SK-N-SH treated with all-trans-retinoic acid at 6 μM for 48 hours (cell line): ENCODE measurements around the gene SPRED3.
A peak's percentile ranks its signal among the peaks of the same experiment; 100 is the strongest.
"Not testable (repeated sequence)": the region's sequence is repeated elsewhere in the genome, so short reads cannot be mapped to it uniquely, and the experiment has no call there.

Experiments
- ATAC-seq: fragments of 200-7000 bp; cut with Tn5 transposase; 3 replicates; pipeline ENCODE4 v1.9.1; 2020; ENCODE audit warnings: mild to moderate bottlenecking, moderate library complexity
- ARNTL ChIP-seq: fragments of 450-650 bp; formaldehyde crosslinking; IDR thresholded peaks from 2 replicates; pipeline ENCODE4 v1.5.0; 2020; ENCODE audit warnings: low read depth, mild to moderate bottlenecking, moderate library complexity, borderline replicate concordance
- BACH2 ChIP-seq: fragments of 250-450 bp; sonication (Bioruptor Pico); IDR thresholded peaks from 2 replicates; pipeline ENCODE4 v1.9.0; 2021; ENCODE audit warnings: mild to moderate bottlenecking, borderline replicate concordance
- CSDC2 ChIP-seq: fragments of 250-450 bp; sonication (Bioruptor Pico); IDR thresholded peaks from 2 replicates; pipeline ENCODE4 v1.5.0; 2020; ENCODE audit warnings: mild to moderate bottlenecking, moderate library complexity
- CSRNP3 ChIP-seq: fragments of 250-450 bp; sonication (Bioruptor Pico); IDR thresholded peaks from 2 replicates; pipeline ENCODE4 v1.5.1; 2021; ENCODE audit warnings: mild to moderate bottlenecking, moderate library complexity
- ESRRG ChIP-seq: fragments of 250-450 bp; sonication (Bioruptor Pico); IDR thresholded peaks from 2 replicates; pipeline ENCODE4 v1.6.1; 2021; ENCODE audit warnings: mild to moderate bottlenecking
- GLIS3 ChIP-seq: fragments of 250-450 bp; sonication (Bioruptor Pico); IDR thresholded peaks from 2 replicates; pipeline ENCODE4 v1.5.0; 2020; ENCODE audit warnings: mild to moderate bottlenecking, moderate library complexity
- ISL1 ChIP-seq: fragments of 250-450 bp; sonication (Bioruptor Pico); IDR thresholded peaks from 2 replicates; pipeline ENCODE4 v2.1.2; 2022; ENCODE audit warnings: mild to moderate bottlenecking, moderate library complexity
- PATZ1 ChIP-seq: fragments of 250-450 bp; sonication (Bioruptor Pico); IDR thresholded peaks from 2 replicates; pipeline ENCODE4 v1.8.0; 2020; ENCODE audit warnings: mild to moderate bottlenecking, moderate library complexity, borderline replicate concordance
- POU6F1 ChIP-seq: fragments of 250-450 bp; sonication (Bioruptor Pico); IDR thresholded peaks from 2 replicates; pipeline ENCODE4 v1.8.0; 2021; ENCODE audit warnings: low read depth, mild to moderate bottlenecking, moderate library complexity, borderline replicate concordance
- PPARA ChIP-seq: fragments of 250-450 bp; sonication (Bioruptor Pico); IDR thresholded peaks from 2 replicates; pipeline ENCODE4 v1.5.0; 2020; ENCODE audit warnings: mild to moderate bottlenecking, borderline replicate concordance
- RARB ChIP-seq: fragments of 250-450 bp; sonication (Bioruptor Pico); IDR thresholded peaks from 2 replicates; pipeline ENCODE4 v1.8.0; 2021; ENCODE audit warnings: mild to moderate bottlenecking, moderate library complexity
- SNAI2 ChIP-seq: fragments of 250-450 bp; sonication (Bioruptor Pico); IDR thresholded peaks from 2 replicates; pipeline ENCODE4 v1.5.0; 2020; ENCODE audit warnings: mild to moderate bottlenecking, moderate library complexity
- TCF4 ChIP-seq: fragments of 250-450 bp; sonication (Bioruptor Pico); IDR thresholded peaks from 2 replicates; pipeline ENCODE4 v1.8.0; 2021; ENCODE audit warnings: mild to moderate bottlenecking, moderate library complexity, borderline replicate concordance
- TOX ChIP-seq: fragments of 250-450 bp; sonication (Bioruptor Pico); IDR thresholded peaks from 2 replicates; pipeline ENCODE4 v1.8.0; 2021; ENCODE audit warnings: mild to moderate bottlenecking, moderate library complexity, borderline replicate concordance
- ZFP3 ChIP-seq: fragments of 250-450 bp; sonication (Bioruptor Pico); IDR thresholded peaks from 2 replicates; pipeline ENCODE4 v1.5.0; 2020; ENCODE audit warnings: mild to moderate bottlenecking, moderate library complexity
- ZNF70 ChIP-seq: fragments of 450-650 bp; formaldehyde crosslinking; IDR thresholded peaks from 2 replicates; pipeline ENCODE4 v1.5.0; 2020; ENCODE audit warnings: mild to moderate bottlenecking, moderate library complexity
- ZNF8 ChIP-seq: fragments of 450-650 bp; formaldehyde crosslinking; IDR thresholded peaks from 2 replicates; pipeline ENCODE4 v1.5.0; 2020; ENCODE audit warnings: mild to moderate bottlenecking, moderate library complexity
- TF ChIP-seq, protein P1 (sequence below): fragments of 250-450 bp; sonication (Bioruptor Pico); IDR thresholded peaks from 2 replicates; pipeline ENCODE4 v1.5.0; 2020; ENCODE audit warnings: mild to moderate bottlenecking, moderate library complexity

The SPRED3 gene

DNA sequence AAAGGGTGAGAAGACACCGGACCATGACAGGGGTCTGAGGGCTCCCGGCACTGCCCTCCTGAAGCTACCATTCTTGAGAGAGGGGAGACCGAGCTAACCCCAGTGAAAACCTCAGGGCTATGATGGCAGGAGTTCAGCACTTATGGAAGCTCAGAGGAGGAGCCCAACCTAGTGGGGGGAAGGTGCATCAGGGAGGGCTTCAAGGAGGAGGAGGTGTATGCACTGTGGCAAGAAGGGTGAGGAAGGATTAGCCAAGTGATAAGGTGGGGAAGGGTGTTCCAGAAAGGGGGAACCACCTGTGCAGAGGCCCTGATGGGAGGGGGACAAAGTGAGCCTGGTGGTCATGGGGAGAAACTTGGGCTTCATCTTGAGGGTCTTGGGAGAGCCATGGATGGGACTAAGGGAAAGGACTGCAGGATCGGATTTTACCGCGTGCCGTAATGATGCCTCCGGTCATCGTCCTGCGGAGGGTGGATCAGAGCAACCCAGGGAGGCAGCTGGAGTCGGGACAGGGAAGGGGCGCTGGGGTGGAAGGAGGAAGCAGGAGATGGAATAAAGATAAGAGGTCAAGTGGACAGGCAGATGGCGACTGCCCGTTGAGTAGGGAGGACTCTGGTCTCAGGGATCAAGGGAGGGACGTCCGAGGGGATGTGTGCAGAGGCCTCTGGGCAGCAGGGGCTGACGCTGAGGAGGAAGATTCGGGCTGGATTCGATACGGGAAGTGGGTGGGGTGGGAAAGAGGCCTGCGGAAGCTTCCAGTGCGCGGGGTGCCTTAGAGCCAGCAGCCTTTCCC lies 27.5 kb upstream of the SPRED3 start:
- ATAC-seq = peak; percentile 20
- TF ChIP-seq GLIS3 (no peak), PATZ1 (CRISPR knock-in tag) (no peak), TOX (no peak), SNAI2 (CRISPR knock-in tag) (no peak), ESRRG (CRISPR knock-in tag) (no peak), CSDC2 (CRISPR knock-in tag) (no peak), ZNF8 (CRISPR knock-in tag) (no peak), PPARA (CRISPR knock-in tag) (no peak)
- TF ChIP-seq, all 23 proteins: peak for 0

GRCh38 chr19:38361633-38362075 lies 26.8 kb upstream of the SPRED3 start:
- no peak for TF ChIP-seq TOX
- no peak for TF ChIP-seq ARNTL (CRISPR knock-in tag)
- no peak for TF ChIP-seq PATZ1 (CRISPR knock-in tag)
- no peak for TF ChIP-seq CSDC2 (CRISPR knock-in tag)
- no peak for TF ChIP-seq TCF4 (CRISPR knock-in tag)
- no peak for TF ChIP-seq PPARA (CRISPR knock-in tag)
- no peak for TF ChIP-seq POU6F1 (CRISPR knock-in tag)
- TF ChIP-seq BACH2 = no peak
- TF ChIP-seq, all 23 proteins: peak for 0
- peak; percentile 93 for ATAC-seq

DNA sequence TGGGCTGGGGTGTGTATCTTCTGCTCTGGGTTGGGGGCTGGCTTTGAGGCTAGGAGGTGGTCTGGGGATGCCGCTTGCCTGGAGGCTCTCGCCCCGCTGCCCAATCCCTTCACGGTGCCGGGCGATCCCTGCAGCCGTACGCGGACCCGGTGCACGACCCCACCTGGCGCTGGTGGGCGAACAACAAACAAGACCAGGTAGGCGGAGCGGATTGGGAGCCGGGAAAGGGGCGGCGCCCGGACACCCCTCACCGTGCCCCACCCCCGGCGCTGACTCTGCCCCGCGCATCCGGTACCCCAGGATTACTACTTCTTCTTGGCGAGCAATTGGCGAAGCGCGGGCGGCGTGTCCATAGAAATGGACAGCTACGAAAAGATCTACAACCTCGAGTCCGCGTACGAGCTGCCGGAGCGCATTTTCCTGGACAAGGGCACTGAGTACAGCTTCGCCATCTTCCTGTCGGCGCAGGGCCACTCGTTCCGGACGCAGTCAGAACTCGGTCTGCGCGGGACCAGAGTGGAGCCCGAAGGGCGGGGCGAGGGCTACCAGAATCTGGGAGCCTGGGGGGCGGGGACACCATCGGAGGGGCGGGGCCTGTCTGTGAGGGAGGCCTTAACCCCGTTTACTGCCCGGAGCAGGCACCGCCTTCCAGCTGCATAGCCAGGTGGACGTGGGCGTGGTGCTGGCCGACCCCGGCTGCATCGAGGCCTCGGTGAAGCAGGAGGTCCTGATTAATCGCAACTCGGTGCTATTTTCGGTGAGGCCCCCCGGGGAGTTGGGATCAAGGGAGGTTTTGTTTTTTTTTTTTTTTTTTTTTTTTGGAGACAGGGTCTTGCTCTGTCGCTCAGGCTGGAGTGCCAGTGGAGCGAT lies 26.2 kb upstream of the SPRED3 start:
- ATAC-seq = peak; percentile 71
- TF ChIP-seq ZNF70 (CRISPR knock-in tag) (peak; percentile 36; the same call in 1 of the 2 replicates), PPARA (CRISPR knock-in tag) (no peak), ESRRG (CRISPR knock-in tag) (0 out of 2 replicates have a peak, but pooled peaks have one; percentile 31)

DNA sequence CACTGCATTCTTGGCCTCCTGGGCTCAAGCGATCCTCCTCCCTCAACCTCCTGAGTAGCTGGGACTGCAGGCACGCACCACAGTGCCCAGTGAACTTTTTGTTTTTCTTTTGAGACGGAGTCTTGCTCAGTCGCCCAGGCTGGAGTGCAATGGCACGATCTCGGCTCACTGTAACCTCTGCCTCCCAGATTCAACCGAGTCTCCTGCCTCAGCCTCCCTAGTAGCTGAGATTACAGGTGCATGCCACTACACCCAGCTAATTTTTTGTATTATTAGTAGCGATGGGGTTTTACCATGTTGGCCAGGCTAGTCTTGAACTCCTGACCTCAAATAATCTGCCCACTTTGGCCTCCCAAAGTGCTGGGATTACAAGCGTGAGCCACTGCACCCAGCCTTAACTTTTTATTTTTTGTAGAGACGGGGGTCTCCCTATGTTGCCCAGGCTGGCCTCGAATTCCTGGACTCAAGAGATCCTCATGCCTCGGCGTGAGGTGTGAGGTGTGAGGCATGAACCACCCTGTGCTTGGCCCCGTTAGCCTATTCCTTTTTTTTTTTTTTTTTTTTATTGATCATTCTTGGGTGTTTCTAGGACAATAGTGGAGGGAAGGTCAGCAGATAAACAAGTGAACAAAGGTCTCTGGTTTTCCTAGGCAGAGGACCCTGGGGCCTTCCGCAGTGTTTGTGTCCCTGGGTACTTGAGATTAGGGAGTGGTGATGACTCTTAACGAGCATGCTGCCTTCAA lies 25.4 kb upstream of the SPRED3 start:
- not testable (repeated sequence) for ATAC-seq

- no peak for ATAC-seq
- TF ChIP-seq, protein P1, sequence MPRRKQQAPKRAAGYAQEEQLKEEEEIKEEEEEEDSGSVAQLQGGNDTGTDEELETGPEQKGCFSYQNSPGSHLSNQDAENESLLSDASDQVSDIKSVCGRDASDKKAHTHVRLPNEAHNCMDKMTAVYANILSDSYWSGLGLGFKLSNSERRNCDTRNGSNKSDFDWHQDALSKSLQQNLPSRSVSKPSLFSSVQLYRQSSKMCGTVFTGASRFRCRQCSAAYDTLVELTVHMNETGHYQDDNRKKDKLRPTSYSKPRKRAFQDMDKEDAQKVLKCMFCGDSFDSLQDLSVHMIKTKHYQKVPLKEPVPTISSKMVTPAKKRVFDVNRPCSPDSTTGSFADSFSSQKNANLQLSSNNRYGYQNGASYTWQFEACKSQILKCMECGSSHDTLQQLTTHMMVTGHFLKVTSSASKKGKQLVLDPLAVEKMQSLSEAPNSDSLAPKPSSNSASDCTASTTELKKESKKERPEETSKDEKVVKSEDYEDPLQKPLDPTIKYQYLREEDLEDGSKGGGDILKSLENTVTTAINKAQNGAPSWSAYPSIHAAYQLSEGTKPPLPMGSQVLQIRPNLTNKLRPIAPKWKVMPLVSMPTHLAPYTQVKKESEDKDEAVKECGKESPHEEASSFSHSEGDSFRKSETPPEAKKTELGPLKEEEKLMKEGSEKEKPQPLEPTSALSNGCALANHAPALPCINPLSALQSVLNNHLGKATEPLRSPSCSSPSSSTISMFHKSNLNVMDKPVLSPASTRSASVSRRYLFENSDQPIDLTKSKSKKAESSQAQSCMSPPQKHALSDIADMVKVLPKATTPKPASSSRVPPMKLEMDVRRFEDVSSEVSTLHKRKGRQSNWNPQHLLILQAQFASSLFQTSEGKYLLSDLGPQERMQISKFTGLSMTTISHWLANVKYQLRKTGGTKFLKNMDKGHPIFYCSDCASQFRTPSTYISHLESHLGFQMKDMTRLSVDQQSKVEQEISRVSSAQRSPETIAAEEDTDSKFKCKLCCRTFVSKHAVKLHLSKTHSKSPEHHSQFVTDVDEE = no peak
- TF ChIP-seq TOX (no peak), ISL1 (no peak), PATZ1 (CRISPR knock-in tag) (no peak), TCF4 (CRISPR knock-in tag) (no peak), ESRRG (CRISPR knock-in tag) (no peak), CSRNP3 (CRISPR knock-in tag) (no peak), CSDC2 (CRISPR knock-in tag) (no peak), BACH2 (no peak), ZNF70 (CRISPR knock-in tag) (no peak), RARB (CRISPR knock-in tag) (no peak), ZFP3 (CRISPR knock-in tag) (no peak)
Observed at GRCh38 chr19:38367041-38367440, 21.5 kb upstream of the SPRED3 start.
